ACC112 (cell line): ENCODE results near the gene ARL6.

Experiments
- H2AFZ ChIP-seq: fragments of 200-600 bp; sonication (generic); one replicate; pipeline ENCODE4 v1.6.0; 2017; ENCODE audit warnings: antibody characterized with exemption, low read length; ENCODE audit not compliant: unreplicated experiment
- H3K27ac ChIP-seq: fragments of 200-600 bp; sonication (generic); 2 replicates; pipeline ENCODE4 v1.5.1; 2014; ENCODE audit warnings: low read depth, mild to moderate bottlenecking, antibody characterized with exemption, low read length, moderate library complexity
- H3K27me3 ChIP-seq: fragments of 200-600 bp; sonication (generic); 2 replicates; pipeline ENCODE4 v1.6.1; 2014; ENCODE audit warnings: mild to moderate bottlenecking, antibody characterized with exemption, low read length, moderate library complexity, mixed read lengths; ENCODE audit not compliant: insufficient read depth
- H3K36me3 ChIP-seq: fragments of 200-600 bp; sonication (generic); 2 replicates; pipeline ENCODE4 v1.6.1; 2016; ENCODE audit warnings: mild to moderate bottlenecking, antibody characterized with exemption, low read length, moderate library complexity, mixed read lengths; ENCODE audit not compliant: insufficient read depth
- H3K4me1 ChIP-seq: fragments of 200-600 bp; sonication (generic); one replicate; pipeline ENCODE4 v1.6.1; 2016; ENCODE audit warnings: low read length, mixed read lengths; ENCODE audit not compliant: insufficient read depth, unreplicated experiment, control insufficient read depth
- H3K4me3 ChIP-seq: fragments of 200-600 bp; sonication (generic); 2 replicates; pipeline ENCODE4 v1.5.1; 2014; ENCODE audit warnings: mild to moderate bottlenecking, low read depth, low read length
- H3K79me2 ChIP-seq: fragments of 200-600 bp; sonication (generic); one replicate; pipeline ENCODE4 v1.6.0; 2016; ENCODE audit warnings: low read length; ENCODE audit not compliant: control insufficient read depth, unreplicated experiment, insufficient read depth

Gene ARL6

DNA sequence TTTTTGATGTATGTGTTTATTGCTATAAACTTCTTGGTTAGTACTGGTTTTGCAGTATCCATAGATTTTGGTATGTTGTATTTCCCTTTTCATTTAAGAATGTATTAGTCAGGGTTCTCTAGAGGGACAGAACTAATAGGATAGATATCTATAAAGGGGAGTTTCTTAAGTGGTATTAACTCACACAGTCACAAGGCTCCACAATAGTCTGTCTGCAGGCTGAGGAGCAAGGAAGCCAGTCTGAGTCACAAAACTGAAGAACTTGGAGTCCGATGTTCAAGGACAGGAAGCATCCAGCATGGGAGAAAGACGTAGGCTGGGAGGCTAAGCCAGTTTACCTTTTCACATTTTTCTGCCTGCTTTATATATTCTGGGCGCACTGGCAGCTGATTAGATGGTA lies 8.4 kb downstream of the ARL6 start:
- H3K79me2 ChIP-seq: no peaks in the 10 kb centered on the region
- H3K36me3 ChIP-seq: peaks cover 10% of the 10 kb centered on the region
- H3K4me1 ChIP-seq: no peaks in the 10 kb centered on the region

DNA sequence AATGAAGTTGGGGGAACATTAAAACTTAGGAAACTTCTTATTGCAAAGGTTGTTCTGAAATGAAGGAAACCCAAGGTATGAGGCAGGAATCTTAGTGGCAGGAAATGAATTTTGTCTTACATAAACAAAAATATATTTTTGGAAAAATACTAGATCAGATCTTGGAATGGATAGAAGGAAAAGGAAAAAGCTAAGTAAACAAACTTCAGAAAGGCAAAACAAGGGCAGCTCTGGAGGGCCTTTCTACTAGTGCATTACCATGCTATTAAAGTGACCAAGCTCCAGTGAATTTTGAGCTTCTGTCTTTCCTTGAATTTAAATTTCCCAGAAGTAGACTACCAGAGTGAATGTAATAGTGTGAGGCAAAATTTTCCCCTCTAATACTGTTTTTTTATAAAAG lies 13.6 kb downstream of the ARL6 start:
- Histone ChIP-seq H3K27me3 (no peaks in the 10 kb centered on the region), H3K4me1 (no peaks in the 10 kb centered on the region), H2AFZ (no peak overlapping the region), H3K36me3 (no peaks in the 10 kb centered on the region), H3K4me3 (no peak overlapping the region), H3K79me2 (no peaks in the 10 kb centered on the region), H3K27ac (no peak overlapping the region)

More for the DNA sequence above, 8.4 kb downstream of the ARL6 start:
- Histone ChIP-seq H2AFZ (no peak overlapping the region), H3K4me3 (no peak overlapping the region), H3K27ac (no peak overlapping the region), H3K27me3 (no peaks in the 10 kb centered on the region)

DNA sequence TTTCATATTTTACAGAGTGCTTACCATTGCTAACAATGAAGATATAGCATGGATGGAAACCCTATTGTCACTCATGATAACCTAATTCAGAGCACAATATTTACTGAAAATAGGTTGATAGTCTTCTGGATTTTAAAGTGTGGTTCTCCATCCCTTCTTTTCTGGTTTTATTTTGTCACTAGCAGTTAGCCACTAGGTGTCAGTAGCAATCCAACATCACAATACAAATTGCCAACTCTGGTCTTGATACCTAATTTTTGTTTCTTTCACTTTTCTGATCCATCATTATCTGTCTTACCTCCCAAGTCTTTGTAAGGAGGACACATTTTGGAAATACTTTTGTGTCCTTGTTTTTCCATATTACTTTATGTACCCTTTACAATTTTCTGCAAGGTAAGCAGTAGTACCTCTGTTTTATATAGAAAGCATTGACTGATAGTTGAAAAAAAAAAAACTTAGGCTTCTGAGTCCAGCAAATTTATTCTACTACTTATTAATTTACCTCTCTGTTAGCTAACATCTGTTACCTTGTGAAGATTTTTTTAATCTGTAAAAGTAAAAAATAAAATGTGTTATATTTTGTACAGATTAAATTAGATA lies 29.0 kb downstream of the ARL6 start:
- Histone ChIP-seq H3K4me1 (no peaks in the 10 kb centered on the region), H3K79me2 (no peaks in the 10 kb centered on the region), H3K4me3 (no peak overlapping the region), H3K27me3 (no peaks in the 10 kb centered on the region), H3K36me3 (no peaks in the 10 kb centered on the region), H2AFZ (no peak overlapping the region), H3K27ac (no peak overlapping the region)

DNA sequence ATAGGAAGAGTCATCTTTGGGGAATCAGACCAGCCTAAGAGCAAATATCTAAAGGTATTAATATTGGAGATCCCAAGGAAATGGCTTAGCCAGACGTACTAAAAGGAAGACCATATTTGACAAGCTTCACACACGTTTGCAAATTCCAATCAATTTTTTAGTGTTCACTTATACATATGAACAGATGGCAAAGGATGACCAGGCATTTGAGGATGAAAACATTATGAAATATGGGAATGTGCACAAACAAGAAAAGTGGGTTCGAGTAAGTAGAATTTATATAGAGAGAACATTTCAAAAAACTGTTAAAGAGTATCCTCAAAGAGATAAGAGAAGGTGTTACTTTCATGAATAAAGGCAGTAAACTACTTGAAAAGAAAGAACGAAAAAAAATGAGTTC lies 31.4 kb downstream of the ARL6 start:
- Histone ChIP-seq H3K27ac (no peak overlapping the region), H3K27me3 (no peaks in the 10 kb centered on the region), H3K4me3 (no peak overlapping the region), H3K4me1 (no peaks in the 10 kb centered on the region), H3K36me3 (no peaks in the 10 kb centered on the region), H2AFZ (no peak overlapping the region), H3K79me2 (no peaks in the 10 kb centered on the region)

DNA sequence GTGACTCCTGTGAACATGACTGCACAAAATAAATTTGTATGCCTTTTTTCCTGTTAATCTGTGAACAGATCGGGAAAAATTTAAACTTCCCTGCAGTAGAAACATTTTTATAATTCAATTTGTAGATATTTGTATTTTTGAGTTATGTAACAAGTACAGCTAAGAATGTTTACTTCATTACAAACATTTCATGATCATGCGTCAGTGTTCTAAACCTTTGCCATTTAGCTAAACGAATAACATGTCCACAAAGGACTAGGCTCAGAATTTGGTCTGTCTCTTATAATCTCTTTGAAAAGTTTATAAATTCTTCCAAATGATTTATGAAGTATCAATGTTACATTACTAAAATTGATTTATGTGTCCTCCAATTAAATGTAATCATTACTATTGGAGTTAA lies 39.9 kb downstream of the ARL6 start:
- Histone ChIP-seq H3K36me3 (no peaks in the 10 kb centered on the region), H3K27me3 (no peaks in the 10 kb centered on the region), H3K27ac (no peak overlapping the region), H3K4me3 (no peak overlapping the region), H2AFZ (no peak overlapping the region), H3K79me2 (no peaks in the 10 kb centered on the region), H3K4me1 (no peaks in the 10 kb centered on the region)

DNA sequence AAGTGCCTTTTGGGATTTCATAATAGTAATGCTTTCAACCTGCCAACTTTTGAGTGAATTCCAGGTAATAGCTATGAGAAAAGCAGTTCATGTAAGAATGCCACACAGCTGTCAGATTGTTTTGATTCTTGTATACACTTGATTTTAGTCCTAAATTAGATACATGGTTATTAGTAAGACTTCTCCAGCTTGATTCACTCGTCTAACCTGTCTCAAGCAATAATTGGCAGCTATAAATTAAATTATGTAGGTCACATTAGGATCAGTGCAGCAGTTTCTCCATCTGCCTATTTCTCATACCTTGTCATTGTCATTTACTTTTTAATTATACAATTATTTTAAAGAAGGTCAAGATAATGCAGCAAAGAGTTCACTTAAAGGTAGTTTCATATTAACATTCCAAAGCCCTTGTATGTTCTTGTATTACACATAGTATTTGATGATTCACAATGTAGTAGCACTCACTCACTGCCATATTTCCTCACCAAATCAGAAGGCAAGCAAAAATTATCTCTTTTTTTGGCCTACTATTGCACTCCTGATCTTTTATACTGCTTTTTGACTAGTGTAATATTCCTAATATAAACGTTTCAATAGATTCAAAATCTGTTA lies 46.3 kb downstream of the ARL6 start:
- Histone ChIP-seq H3K4me1 (peaks cover 13% of the 10 kb centered on the region), H3K79me2 (no peaks in the 10 kb centered on the region), H3K27me3 (no peaks in the 10 kb centered on the region), H2AFZ (no peak overlapping the region), H3K4me3 (no peak overlapping the region), H3K27ac (no peak overlapping the region), H3K36me3 (no peaks in the 10 kb centered on the region)

DNA sequence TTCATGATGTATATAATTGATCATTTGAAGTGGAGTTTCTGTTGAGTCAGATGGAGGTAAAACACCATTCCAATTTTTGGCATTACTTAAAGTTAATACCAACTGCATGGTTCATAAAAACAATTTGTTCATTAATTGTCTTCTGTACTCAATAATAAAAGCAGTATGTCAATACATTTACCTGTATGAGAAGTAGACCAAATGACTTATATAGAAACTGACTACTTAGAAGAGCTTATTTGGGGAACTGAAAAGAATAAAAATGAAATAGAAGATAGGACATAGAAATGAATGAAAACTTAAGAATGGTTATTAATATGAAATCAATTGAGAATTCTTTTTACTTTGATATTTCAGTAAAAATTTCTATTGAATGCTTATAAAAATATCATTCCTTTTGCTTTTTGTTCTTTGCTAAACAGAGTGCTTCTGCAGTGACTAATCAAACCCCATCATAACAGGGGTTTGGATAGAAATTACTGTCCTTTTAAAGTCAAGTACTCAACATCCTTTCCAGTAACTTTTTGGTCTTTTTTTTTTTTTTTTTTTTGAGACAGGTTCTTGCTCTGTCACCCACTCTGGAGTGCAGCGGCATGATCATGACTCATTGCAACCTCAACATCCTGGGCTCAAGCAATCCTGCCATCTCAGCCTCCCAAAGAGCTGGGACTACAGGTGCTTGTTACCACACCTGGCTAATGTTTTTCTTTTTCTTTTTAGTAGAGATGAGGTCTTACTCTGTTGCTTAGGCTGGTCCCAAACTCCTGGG lies 50.8 kb downstream of the ARL6 start:
- H3K4me3 ChIP-seq: no peak overlapping the region
- no peaks in the 10 kb centered on the region for H3K27me3 ChIP-seq
- H2AFZ ChIP-seq: no peak overlapping the region
- peaks cover 14% of the 10 kb centered on the region for H3K4me1 ChIP-seq
- H3K79me2 ChIP-seq: no peaks in the 10 kb centered on the region
- H3K27ac ChIP-seq: no peak overlapping the region
- no peaks in the 10 kb centered on the region for H3K36me3 ChIP-seq

DNA sequence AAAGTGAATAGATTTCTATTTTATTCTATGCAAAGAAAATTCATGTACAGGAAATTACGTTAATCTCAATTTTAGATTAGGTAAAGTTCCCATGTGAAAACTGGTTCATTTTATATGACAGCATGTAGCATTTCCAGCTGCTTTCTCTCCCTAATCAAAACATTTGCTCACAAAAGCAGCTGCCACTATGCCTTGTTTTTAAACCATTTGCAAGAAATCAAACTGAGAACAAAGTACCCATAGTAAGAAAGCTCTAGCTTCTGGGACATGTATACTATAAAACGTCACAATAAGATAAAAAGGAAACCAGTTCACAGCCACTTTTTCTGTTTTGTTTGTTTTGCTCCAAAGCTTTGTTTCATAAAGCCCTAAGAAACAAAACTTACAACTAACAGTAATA lies 52.3 kb downstream of the ARL6 start:
- no peak overlapping the region for H3K27ac ChIP-seq
- no peaks in the 10 kb centered on the region for H3K36me3 ChIP-seq
- H3K4me3 ChIP-seq: no peak overlapping the region
- H3K27me3 ChIP-seq: no peaks in the 10 kb centered on the region
- no peak overlapping the region for H2AFZ ChIP-seq
- no peaks in the 10 kb centered on the region for H3K79me2 ChIP-seq
- peaks cover 5% of the 10 kb centered on the region for H3K4me1 ChIP-seq

DNA sequence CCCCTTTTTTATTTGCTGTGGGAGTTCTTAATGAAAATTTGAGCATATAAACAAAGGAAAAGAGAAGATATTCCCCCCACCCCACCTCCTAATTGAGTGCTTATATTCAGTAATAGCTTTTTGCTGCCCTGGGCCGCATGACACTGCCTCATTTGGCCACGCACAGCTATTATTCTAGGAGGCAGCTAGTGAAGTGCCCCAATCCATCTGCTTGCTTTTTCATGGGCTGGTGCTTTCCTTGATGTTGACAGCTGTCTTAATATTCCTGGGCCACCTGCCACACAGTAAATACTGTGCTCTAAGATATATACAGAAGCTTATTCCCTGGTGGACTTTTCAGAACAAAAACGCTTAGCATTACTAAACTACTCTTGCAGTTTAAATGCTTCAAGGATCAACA lies 53.4 kb downstream of the ARL6 start:
- H3K79me2 ChIP-seq: peaks cover 2% of the 10 kb centered on the region
- no peaks in the 10 kb centered on the region for H3K36me3 ChIP-seq
- H3K27me3 ChIP-seq: no peaks in the 10 kb centered on the region
- no peak overlapping the region for H3K27ac ChIP-seq
- no peak overlapping the region for H3K4me3 ChIP-seq
- H2AFZ ChIP-seq: no peak overlapping the region
- peaks cover 5% of the 10 kb centered on the region for H3K4me1 ChIP-seq

DNA sequence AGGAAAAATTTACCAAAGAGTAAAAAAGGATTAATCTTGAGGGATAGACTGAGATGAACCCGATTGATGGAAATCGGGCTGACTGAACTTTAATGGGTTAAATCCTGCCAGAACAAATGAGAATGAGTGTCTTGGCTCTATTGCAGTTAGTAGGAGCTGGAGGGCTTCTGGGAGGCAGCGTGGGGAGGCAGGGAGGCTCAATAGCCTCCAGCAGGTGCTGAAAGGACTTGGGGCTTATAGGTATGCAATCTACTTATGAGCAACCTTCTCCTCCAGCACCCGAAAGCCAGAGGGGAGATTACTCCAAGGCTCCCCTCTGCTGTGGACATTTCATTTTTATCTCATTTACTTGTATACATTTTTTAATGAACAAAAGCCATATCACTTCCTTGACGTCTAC lies 56.2 kb downstream of the ARL6 start:
- H3K79me2 ChIP-seq: peaks cover 30% of the 10 kb centered on the region
- H3K27ac ChIP-seq: no peak overlapping the region
- H3K27me3 ChIP-seq: no peaks in the 10 kb centered on the region
- peaks cover 12% of the 10 kb centered on the region for H3K4me1 ChIP-seq
- H2AFZ ChIP-seq: peak overlapping the region; percentile 97
- peaks cover 4% of the 10 kb centered on the region; the same call in 1 of the 2 replicates for H3K36me3 ChIP-seq
- peak overlapping the region; percentile 88 for H3K4me3 ChIP-seq
